ENCODE data around the gene RAB3GAP1. TPM values are rescaled to one million over a fixed set of nuclear protein-coding genes. Genes with fewer than 3 reads are reported as not detected.

RAB3GAP1 gene
- total RNA-seq, 1 donor: 80.0 TPM

DNA sequence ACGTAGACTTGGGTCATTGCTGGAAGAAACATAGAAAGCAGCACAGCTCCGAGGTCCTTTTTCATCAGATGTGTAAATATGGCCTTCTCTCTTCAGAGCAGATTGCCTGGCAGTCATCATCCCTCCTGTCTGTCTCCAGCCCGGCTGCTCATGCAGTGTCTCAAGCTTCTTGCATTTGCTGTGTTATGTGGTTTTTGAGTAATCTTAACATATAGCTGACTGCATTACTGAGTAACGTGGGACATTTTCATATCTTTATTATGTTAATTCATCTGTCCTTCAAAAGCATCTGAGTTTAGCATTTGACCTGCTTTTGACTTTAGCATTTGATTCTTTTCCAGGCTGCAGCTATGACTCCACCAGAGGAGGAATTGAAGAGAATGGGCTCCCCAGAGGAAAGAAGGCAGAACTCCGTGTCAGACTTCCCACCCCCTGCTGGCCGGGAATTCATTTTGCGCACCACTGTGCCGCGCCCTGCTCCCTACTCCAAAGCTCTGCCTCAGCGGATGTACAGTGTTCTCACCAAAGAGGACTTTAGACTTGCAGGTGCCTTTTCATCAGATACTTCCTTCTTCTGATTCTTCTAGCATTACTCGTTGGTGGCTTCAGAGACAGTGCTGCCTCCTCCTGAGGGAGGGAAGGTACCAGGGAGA is 116.2 kb downstream of the RAB3GAP1 start:
- TF ChIP-seq CTCF (IDR thresholded peaks at IDR 0.05; ENCODE audit: insufficient read depth, low read length): no peak
- no peak overlapping the region for H3K4me3 ChIP-seq (ENCODE audit: low read depth, low read length)
- DNase-seq (ENCODE audit: low read depth): no peak

DNA sequence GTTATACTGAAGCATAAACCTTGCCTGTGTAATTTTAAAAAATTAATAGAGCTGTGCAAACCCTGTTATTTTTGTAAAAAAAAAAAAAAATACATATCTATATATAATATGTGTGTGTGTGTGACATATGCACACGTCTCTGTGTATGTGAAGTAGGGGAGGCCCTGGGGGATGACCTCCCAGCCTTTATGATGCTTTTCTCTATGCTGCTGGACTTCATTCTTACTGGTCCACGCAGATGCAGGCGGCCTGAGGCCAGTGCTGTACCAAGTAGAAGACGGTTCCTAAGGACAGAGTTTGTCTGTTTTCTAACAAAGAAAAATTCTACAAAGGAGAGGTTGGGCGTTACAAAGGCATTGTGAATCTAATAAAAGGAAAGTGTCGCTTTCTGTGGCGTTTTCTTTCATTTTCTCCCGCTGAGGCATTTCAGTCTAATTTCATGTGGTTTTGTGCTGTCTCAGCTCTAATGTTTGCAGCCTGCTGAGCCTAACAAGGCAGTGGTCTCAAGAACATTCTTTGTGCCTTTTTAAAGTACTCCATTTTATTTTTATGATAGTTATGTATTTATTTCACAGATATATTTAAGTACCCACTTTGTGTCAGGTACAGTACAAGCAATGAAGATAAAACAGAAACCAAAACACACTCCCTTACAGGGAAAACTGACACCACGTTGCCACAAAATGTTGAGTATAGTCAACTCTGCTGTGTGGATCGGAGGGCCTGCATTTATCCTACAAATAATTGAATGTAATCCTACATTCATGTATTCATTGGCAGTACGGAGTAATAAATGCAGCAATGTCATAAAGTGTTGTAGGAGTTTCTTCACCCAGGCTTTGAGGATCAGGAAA is 118.0 kb downstream of the RAB3GAP1 start:
- no peak overlapping the region for H3K4me3 ChIP-seq (ENCODE audit: low read depth, low read length)
- no peak for TF ChIP-seq CTCF (IDR thresholded peaks at IDR 0.05; ENCODE audit: insufficient read depth, low read length)
- DNase-seq (ENCODE audit: low read depth): no peak

DNA sequence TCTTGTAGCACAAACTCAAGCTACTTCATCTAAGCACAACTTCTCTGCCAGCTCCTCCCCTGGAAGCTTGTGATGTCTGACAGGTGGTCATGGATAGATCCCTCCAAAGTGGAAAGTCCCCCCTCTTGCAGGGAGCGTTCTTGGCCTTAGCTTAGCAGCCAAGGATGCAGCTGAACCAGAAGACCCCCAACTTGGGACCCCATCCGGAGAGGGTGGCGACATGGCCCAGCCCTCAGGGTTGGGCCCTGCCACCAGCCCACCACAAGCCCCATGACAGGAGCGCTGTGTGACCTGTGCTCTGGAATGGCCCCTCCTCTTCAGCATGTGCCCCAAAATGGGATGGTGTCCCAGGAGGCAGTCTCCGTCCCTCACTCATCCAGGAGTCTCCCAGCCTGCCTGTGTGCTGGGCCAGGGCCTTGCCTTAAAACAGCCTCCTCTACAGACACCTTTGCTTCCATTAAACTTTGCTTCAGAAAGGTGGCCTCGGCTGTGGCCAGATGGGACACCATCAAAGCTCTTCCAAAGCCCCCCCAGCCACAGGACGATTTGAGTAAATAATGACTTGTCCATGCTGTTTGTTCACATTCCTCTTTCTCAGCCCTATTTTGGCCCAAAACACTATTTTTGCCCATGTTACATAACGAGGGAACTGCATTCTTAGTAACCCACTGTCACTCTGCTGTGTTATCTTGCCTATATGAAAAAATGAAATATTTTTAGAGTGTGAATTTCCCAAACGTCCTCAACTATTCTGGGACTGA is 122.1 kb downstream of the RAB3GAP1 start:
- DNase-seq (ENCODE audit: low read depth): no peak
- no peak overlapping the region for H3K4me3 ChIP-seq (ENCODE audit: low read depth, low read length)
- TF ChIP-seq CTCF (IDR thresholded peaks at IDR 0.05; ENCODE audit: insufficient read depth, low read length): no peak

DNA sequence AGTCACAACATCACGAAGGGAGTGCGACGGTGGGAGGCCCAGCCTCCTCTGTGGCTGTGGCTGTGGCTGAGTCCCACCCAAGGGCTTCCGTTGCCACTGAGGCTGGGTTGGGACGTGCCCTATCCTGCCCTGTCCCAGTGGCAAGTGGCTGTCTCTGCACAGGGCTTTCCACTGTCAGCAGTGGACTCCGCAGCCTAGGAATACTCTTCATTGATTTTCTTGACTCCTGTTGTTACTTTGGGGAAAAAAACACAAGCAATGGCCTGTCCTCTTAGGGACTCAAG is 122.7 kb downstream of the RAB3GAP1 start:
- no peak for DNase-seq (ENCODE audit: low read depth)
- no peak overlapping the region for H3K4me3 ChIP-seq (ENCODE audit: low read depth, low read length)
- TF ChIP-seq CTCF (IDR thresholded peaks at IDR 0.05; ENCODE audit: insufficient read depth, low read length): no peak

DNA sequence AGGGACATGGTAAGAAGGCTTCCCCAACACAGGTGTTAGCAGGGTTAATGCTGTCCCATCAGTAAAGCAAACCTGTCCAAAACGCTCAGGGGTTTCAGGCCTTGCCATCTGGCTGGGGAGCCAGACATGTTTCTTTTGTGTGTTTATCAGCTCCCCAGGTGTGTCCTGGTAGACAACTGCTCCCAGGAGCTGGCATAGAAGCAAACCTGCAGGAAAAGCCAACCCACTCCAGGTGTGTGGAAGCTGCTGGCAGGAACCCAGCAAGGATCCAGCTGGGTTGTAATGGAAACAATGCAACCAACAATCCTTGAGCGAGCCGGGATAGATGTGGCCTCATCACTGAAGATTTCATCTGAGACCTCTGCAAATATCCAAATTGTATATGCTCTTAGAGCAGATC is 123.1 kb downstream of the RAB3GAP1 start:
- no peak for TF ChIP-seq CTCF (IDR thresholded peaks at IDR 0.05; ENCODE audit: insufficient read depth, low read length)
- no peak for DNase-seq (ENCODE audit: low read depth)
- H3K4me3 ChIP-seq (ENCODE audit: low read depth, low read length): no peak overlapping the region

DNA sequence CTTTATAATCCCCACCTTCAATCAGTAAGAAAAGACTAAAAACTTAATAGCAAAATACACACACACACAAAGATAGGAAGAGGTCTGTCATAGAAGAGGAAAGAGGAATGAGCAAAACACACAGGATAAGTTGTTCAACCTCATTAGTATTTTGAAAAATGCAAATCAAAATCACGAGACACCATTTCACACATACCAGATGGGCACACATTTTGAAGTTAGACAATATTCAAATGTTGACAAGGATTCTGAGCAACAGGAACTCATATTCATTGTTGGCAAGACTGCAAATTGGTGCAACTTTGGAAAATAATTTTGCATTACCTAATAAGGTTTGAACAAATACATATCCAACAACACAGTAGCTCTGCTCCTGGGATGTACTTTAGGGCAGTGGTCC is 127.6 kb downstream of the RAB3GAP1 start:
- H3K4me3 ChIP-seq (ENCODE audit: low read depth, low read length): no peak overlapping the region
- TF ChIP-seq CTCF (IDR thresholded peaks at IDR 0.05; ENCODE audit: insufficient read depth, low read length): no peak
- no peak for DNase-seq (ENCODE audit: low read depth)

Data from fibroblast of the aortic adventitia (primary cell).